NK-92 (cell line): ENCODE results near the gene CCDC61.
A peak's percentile ranks its signal among the peaks of the same experiment; 100 is the strongest.

ENCODE experiments used
- DNase-seq: peaks from one replicate; lab custom pipeline; 2025; ENCODE audit not compliant: unreplicated experiment; lab: John Stamatoyannopoulos, UW

CCDC61 gene, protein sequence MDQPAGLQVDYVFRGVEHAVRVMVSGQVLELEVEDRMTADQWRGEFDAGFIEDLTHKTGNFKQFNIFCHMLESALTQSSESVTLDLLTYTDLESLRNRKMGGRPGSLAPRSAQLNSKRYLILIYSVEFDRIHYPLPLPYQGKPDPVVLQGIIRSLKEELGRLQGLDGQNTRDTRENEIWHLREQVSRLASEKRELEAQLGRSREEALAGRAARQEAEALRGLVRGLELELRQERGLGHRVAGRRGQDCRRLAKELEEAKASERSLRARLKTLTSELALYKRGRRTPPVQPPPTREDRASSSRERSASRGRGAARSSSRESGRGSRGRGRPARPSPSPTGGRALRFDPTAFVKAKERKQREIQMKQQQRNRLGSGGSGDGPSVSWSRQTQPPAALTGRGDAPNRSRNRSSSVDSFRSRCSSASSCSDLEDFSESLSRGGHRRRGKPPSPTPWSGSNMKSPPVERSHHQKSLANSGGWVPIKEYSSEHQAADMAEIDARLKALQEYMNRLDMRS

DNA sequence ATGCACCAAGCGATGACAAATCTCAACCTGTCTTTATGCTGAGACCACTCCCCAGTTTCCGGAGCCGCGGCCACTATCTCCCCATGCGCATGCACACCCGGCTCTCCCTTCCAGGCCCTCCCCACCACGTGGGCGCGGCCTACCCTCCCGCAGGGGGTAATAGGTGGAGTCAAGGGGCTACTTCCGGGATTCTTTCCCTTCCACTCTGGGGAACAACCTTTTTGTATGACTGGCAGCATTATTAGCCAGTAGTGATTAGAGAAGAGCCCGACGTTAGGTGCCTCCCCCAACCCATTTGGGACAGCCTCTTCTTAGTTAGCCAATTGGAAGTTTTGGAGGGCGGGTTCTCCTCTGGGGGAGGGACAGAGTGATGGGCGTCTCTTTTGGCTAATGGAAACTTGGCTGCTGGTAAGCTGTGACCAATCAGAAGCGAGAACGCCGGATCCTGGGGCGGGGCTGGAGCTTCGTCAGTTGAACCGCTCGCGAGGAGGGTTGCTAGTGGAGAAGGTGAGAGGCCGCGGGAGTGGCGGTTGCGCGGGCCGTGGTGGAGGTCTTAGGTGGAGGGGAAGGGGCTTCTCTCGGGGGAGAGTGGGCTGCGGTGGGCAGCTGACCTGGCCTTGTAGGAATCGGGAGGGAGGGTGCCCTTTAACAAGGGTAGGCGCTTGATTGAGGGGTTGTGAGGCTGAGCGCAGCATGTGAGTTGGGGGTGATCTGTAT lies at the start of gene CCDC61:
TSS of gene CCDC61 (plus strand) at position 470 of the 717 bp plus-strand sequence. CDS start 7,552 bp downstream, outside the sequence.
- peak; percentile 98 for DNase-seq

DNA sequence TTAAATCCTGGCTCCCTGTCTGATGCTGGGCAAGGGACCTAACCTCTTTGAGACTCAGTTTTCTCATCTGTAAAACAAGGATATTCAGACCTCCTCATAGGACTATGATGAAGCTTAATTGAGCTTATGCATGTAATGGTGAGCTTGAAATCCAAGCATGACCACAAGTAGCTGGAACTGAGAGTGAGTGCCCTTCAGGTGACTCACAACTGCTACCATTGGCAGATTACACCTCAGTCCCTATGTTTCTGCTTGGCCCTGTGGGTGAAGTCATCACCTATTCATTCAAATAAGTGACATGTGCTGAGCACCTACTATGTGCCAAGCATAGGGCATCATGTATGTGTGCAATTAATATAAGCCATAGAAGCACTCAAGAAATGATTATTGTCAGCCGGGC lies 47.3 kb upstream of the CCDC61 start:
- no peak for DNase-seq

DNA sequence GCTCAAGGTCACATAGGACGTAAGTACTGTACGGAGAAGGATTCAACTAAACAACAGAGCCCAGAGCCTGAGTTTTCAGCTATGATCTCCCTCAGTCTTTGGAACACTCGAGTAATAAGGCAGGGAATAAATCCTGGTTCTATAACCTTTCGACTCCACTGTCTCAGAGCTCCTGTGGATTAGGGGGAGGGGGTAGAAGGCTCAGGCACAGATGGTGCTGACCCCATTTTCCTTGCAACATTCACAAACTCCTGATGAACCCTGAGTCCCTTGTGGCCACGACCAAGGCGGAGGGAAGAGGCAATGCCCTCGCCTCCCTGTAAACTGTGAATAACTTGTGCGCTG lies 43.0 kb upstream of the CCDC61 start:
- DNase-seq = no peak

DNA sequence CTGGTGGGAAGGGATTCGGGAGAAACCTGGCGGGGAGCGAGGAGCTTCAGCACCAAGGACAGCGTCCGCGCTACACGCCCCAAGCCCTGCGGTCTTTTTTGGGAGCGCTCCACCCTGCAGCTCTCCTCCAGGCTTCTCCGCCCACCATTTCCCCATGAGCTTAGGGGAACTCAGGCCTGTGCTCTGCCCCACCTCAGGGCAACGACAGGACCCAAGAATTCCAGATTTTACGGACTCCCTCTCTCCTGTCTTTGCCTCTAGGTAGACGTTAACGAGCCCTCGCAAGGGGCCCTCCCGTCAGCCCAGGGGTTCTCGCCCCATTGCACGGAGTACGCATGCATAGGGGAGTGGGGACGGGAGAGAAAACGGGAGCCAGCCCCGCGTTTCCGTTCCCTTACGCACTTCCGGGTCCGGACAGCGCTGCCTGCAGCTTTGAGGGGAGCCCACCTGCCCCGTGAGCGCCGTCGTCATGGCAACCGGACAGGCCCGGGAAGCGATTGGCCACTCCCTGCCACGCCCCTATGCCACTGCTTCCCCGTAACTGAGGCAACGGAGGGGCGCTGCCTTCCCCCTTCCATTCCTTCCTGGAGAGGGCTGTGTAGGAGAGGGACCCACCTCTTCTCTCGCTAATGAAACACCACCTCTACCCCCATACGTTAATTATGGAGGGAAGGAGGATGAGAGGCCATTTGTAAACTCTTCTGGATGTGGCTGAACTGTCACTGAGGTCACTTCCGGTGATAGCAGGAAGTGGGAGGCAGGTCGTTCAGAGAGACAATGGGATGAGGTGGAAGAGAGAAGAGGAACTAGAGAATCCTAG lies 42.4 kb upstream of the CCDC61 start:
- DNase-seq = no peak

DNA sequence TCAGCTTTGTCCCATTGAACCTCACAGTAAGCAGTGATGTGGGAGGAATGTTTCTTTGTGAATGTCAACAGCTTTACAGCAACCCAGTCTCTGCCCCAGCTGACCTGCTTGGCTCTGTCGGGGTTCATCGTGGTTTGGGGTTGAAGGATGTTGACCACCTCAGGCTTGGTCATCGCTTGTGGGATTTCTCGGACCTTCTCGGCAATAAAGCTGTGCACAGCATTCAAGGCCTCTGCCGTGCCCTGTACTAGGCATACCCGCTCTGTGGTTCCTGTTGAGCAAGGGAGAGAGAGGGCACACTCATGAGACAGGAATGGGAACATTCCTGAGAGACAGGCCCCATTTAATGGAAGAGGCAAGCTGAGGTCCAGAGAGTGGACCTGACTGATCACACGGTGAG lies 41.6 kb upstream of the CCDC61 start:
- DNase-seq = no peak

DNA sequence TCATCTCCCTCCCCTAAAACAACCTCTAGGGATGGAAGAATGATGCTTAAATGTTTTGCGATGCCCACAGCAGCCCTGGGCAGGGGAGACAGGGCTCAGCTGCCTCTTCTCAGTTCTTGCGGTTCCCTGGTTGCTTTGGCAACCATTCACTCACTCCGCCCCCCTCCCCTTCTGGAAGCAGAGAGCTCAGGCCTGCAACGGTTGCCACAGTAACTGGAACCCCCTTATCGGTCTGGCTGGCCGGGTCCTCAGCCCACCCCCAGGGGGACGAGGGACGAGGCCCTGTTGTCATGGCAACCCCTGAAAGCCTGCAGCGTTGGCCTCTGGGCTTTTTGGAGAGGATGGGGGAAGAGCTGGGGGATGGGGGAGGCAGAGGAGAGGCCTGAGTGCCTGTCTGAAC lies 41.1 kb upstream of the CCDC61 start:
- DNase-seq = no peak

DNA sequence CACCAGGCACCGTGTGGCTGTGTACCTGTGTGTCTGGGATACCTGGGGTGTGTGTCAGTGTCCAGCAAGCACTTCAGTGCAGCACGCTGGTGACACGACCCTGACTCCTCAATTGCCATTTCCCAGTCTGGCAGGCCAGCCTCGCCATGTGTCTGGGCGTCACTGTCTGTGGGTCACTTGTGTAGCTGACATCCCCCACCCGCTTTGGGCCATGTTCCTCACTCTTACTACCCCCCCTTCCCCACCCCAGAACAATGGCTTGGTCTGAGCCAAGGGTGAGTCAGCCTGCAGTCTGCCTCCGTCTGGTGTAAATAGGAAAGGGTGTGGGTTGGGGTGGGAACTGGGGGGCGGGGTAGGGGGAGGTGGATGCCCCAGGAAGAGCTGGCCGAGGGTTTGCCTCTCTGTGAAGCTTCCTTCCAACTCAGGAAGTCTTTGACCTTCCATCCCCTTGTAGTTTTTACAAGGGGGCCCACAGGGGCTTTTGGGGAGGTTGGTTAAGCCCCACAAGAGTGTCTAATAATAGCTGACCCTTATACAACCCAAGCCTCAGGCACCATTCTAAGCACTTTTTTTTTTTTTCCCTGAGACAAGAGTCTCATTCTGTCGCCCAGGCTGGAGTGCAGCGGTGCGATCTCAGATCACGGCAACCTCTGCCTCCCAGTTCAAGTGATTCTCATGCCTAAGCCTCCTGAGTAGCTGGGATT lies 39.2 kb upstream of the CCDC61 start:
- no peak for DNase-seq

DNA sequence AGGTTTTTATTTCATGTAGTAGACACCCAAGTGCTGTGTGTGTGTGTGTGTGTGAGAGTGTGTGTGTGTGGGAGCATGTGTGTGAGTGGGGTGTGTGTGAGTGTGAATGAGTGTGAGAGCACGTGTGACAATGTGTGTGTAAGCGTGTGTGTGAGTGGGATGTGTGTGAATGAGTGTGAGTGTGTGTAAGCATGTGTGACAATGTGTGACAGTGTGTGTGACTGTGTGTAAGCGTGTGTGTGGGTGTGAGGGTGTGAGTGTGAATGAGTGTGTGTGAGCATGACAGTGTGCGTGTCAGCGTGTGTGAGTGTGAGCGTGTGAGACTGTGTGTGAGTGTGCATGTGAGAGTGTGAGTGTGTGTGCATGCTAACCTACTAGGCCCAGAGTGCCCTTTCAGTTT lies 36.9 kb upstream of the CCDC61 start:
- DNase-seq = no peak

DNA sequence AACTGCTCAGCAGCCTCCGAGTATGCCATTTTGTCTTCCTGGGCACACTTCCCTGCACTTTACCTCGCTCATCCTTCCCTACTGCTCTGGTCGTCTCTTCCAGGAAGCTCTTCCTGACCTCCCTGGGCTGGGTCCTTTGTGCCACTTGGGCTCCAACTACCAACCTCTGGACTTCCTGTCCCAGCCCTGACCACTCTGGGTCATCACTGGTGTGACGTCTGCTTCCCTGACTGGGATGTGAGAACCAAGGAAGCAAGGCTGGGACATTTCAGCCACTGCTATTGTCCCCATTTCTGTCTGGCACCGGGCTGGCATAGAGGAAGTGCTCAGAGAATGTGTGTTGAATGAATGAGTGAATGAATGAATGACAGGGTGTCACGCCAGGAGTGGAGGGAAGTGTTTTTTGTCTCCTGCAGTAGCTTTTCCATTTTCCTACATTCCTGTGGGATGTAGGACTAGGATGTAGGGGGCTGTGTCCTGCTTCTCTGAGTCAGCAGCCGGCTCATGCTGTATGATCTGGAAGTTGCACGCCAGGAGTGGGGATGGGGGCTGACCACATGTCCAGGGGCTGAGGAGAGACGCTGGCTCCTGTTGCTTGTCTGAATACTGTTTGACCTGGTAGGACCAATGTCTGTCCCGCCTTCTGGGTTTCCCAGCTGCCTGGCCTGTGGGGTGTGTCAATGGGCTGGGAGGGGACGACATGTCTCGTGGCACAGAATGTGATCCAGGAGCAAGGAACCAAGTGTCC lies 36.3 kb upstream of the CCDC61 start:
- no peak for DNase-seq

DNA sequence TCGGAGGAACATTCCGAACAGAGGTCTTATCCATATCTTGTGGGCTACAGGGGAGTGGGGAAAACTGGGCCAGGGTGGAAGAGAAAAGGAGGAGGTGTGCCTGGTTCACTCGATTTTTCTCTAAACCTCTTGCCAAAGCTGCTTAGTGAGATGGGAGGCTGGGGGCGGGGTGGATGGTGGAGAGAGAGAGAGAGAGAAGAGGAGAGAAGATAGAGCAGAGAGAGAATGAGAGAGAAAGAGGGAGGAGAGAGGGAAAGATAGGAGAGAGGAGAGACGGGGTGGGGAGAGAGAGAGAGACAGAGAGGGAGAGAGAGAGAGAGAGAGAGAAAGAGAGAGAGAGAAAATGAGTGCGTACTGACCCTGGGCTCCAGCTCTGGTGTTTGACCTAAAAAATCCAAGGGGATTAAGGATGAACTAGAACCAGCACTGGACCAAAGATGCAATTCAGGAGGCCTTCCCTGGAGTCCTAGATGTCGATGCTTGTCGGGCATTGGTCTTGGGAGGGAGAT lies 35.7 kb upstream of the CCDC61 start:
- DNase-seq = no peak

DNA sequence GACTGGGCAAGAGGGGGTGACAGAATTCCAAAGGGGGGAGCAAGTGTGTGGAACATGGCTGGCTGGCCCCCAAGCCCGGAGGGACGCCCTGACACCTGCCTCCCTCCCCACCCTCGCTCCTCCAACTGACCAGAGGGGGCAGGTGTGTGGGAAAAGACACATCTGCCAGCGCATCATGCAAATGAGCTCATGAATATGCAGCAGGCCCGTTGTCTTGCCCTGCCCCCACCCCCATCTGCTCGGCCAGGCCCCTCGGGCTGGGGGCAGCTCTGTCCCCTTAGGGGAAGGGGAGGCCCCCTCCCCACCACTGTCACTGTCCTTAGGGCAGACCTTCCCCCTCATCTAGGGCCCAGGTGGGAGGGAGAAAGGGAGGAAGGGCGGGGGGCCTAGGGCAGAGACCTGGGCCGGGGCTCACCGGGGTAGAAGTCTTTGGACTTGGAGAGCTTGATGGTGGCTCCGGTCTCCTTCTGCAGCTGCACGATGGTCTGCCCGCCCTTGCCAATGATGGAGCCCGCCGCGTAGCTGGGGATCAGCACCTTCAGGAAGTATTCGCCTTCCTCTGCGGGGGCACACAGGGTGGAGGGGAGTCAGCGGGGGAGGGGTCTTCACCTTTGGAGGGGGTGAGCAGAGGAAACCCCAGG lies 34.6 kb upstream of the CCDC61 start:
- DNase-seq = no peak

DNA sequence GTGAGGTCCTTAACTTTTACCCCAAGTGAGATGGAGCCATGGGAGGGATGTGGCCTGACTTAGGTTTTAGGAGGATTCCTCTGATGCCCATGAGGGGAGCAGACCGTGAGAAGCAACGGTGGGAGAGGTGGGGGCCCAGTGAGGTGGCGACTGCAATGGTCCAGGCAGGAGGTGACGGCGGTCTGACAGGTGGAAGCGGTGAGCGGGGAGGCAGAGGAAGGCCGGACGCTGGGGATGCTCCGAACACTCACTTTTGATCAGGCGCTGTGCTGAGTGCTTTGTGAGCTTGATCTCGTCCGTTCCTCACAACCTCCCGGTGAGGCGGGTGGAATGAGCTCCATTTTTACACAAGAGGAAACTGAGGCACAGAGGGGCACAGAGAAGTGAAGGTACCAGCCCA lies 33.2 kb upstream of the CCDC61 start:
- DNase-seq = no peak

DNA sequence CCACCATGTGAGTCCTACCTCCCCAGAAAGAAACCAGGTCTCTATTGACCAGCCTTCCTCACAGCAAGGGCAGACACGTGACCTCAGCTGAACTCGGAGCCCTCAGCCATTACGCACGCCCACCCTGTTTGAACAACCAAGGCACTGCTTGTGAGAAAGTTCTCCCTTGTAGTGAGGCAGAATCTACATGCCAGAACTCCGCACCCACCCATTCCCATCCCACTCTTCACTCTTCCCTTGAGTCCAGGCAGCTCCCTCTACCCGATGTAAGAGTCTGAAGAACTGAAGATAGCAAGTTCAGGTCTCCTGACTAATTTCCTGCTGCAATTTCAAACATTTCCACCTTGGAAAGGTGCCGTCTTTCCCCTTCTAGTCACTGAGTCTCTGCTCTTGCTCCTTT lies 28.0 kb upstream of the CCDC61 start:
- no peak for DNase-seq

DNA sequence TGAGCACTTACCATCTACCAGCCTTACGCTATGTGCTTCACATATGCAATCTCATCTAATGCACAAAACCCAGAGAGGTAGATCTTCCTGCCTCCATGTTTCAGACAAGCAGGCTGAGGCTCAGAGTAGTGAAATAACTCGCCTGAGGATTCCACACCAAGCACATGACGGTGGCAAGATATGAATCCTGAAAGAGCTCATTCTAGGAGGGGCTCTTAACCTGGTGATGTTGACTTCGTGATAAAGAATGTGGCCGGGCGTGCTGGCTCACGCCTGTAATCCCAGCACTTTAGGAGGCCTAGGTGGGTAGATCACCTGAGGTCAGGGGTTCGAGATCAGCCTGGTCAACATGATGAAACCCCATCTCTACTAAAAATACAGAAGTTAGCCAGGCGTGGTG lies 26.6 kb upstream of the CCDC61 start:
- DNase-seq = no peak

DNA sequence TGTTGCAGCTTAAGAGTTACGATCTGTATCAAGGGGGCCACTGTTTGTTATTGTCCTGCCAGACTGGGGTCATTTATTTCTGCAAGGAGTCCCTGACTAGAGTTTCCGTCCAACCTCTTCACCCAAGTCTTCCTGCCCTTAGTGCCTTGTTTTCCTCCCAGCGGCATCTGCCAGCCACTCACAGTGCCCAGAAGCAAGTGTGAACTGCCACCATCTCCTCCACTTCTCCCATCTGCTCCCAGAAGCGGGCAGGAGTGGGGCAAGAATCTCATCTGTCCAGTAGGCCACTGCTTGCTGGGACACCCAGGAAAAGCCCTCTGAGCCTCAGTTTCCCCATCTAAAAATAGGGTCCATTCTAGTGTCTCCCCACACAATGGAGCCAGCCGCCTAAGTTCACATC lies 25.6 kb upstream of the CCDC61 start:
- DNase-seq = no peak

DNA sequence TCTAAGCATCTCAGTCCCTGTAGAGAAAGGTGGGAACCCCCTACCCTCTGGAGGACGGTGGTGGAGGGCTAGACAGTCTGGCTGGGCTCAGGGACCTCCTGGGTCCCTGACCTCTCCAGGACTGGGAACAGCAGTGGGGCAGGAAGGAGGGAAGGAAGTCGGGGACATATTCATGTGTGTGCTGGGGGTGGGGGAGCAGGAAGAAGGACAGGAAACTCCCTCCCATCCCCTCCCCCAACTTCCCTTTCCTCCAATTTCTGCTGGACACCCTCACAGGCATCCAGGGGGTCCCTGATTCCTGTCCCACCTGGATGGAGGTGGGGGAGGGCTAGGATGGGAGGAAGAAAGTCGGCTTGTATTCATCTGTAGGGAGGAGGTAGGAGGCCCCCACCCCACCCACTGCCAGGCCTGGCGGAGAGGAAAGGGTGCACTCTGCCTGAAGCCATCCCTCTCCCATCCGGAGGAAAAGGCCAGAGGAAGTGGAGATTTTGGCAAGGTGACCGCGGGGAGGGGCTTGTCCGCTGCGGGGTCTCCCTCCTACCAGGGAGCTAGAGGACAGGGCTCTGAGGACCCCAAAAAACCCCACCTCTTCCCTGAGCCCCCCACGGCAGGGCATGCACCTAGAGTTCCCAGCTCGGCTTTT lies 23.9 kb upstream of the CCDC61 start:
- DNase-seq = no peak

DNA sequence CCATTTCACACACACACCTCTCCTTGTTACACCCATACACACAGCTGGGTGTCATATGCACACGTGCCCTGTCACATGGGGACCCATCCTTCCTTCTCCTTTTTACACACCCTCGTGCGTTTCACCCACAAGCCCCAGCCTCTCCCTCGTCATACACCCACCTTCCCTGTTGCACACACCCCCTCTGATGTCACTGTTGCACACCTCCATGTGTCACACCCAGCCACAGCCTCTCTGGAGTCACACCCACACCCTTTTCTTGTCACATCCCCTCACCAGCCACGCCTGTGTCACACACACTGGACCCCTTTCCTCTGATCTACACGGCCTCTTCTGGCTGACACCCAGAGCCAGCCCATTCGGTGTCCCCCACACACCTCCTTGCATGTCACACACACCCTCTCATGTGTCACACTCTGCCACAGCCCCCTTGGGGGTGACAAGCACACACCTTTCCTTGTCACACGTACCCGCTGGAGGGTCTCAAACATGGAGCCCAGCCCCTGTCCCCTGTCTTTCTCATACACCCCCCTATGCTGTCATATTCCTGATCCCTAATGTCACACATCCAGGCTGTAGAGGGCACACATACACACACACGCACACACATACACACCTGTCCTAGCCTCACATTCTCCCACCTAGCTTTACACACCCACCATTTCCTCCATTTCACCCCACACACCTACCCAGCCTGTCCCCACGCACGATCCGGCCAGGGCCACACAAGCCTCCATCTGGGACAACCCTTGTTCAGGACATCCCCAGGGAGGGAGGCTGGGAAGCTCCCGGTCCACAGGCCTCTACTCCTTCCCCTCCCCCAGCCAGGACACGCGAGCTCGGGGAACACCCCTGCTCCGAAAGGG lies 23.0 kb upstream of the CCDC61 start:
- DNase-seq = no peak

DNA sequence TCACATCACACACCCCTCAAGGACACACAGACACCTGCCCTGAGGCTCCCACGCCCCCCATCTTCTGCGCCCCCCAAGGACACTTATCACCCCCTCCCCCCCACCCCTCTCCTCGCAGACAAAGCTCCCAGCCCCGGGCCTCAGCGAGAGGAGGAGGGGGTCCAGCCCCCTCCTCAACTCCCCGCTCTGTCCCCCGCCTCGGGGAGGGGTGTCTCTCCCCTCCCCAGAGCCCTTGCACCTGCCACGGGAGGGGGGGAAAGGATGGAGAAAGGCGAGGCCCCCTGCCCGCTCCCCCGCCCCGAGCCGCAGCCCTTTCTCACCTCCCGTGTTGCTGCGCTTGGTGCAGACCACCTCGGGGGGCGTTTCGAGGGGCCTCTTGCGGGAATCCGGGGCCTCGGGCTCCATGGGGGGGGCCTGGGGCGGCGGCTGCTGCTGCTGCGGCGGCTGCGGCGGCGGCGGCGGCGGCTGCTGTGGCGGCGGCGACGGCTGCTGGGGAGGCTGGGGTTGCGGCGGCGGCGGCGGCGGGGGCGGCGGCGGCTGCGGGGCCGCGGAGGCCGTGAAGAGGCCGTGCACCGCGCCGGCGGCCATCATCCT lies 22.2 kb upstream of the CCDC61 start:
- no peak for DNase-seq
